ENCODE results near the gene MLPH. TPM values are rescaled to one million over a fixed set of nuclear protein-coding genes. Genes with fewer than 3 reads are reported as not detected.

Gene MLPH
- total RNA-seq, 2 experiments from 2014 or later = not detected

GRCh38 chr2:237575869-237576862 is 89.1 kb downstream of the MLPH start:
- ChIA-PET POLR2A (no interaction called here), CTCF (interaction anchor here (1.8 to 8.2 kb wide), 2 partner anchors 64 to 169 kb away, joined by 6 to 285 read pairs; no protein-coding TSS in a partner anchor)
- ATAC-seq (no peak), DNase-seq (no peak)
- H3K4me1 Mint-ChIP-seq (ENCODE audit: low read depth) = peaks cover 9% of the 10 kb centered on the region
- H3K4me3 Mint-ChIP-seq = no peak overlapping the region
- H3K36me3 Mint-ChIP-seq (ENCODE audit: low read depth) = no peaks in the 10 kb centered on the region
- H3K9me3 Mint-ChIP-seq = no peaks in the 10 kb centered on the region
- intact Hi-C loops (cut with micrococcal nuclease) = loop anchor here (5.0 kb wide), 1 partner anchor 424 kb away; no protein-coding TSS in a partner anchor
- no peak for TF ChIP-seq CTCF (IDR thresholded peaks at IDR 0.05)
- H3K27ac Mint-ChIP-seq = no peak overlapping the region
- H3K27me3 Mint-ChIP-seq = peaks cover 3% of the 10 kb centered on the region

- Mint-ChIP-seq H3K36me3 (ENCODE audit: low read depth) (no peaks in the 10 kb centered on the region), H3K4me3 (no peak overlapping the region), H3K27me3 (no peaks in the 10 kb centered on the region), H3K4me1 (ENCODE audit: low read depth) (peaks cover 10% of the 10 kb centered on the region), H3K9me3 (no peaks in the 10 kb centered on the region), H3K27ac (no peak overlapping the region)
- DNase-seq (no peak), ATAC-seq (no peak)
- ChIA-PET CTCF (interaction anchor here (1.8 to 8.2 kb wide), 2 partner anchors 65 to 168 kb away, joined by 6 to 285 read pairs; no protein-coding TSS in a partner anchor), POLR2A (no interaction called here)
- intact Hi-C loops (cut with micrococcal nuclease) = loop anchor here (5.0 kb wide), 1 partner anchor 425 kb away; no protein-coding TSS in a partner anchor
- no peak for TF ChIP-seq CTCF (IDR thresholded peaks at IDR 0.05)
Measured at GRCh38 chr2:237576974-237577373, 89.9 kb downstream of the MLPH start.

- intact Hi-C loops (cut with micrococcal nuclease) = loop anchor here (5.0 kb wide), 1 partner anchor 425 kb away; no protein-coding TSS in a partner anchor
- H3K27ac Mint-ChIP-seq = no peak overlapping the region
- DNase-seq (no peak), ATAC-seq (no peak)
- ChIA-PET POLR2A (no interaction called here), CTCF (interaction anchor here (1.1 to 8.2 kb wide), 3 partner anchors 65 to 168 kb away, joined by 6 to 285 read pairs (median 6); no protein-coding TSS in a partner anchor)
- peaks cover 8% of the 10 kb centered on the region for H3K4me1 Mint-ChIP-seq (ENCODE audit: low read depth)
- H3K36me3 Mint-ChIP-seq (ENCODE audit: low read depth) = no peaks in the 10 kb centered on the region
- H3K27me3 Mint-ChIP-seq = no peaks in the 10 kb centered on the region
- H3K9me3 Mint-ChIP-seq = no peaks in the 10 kb centered on the region
- H3K4me3 Mint-ChIP-seq = no peak overlapping the region
- no peak for TF ChIP-seq CTCF (IDR thresholded peaks at IDR 0.05)
Measured at GRCh38 chr2:237577458-237577857, 90.4 kb downstream of the MLPH start.

- ChIA-PET CTCF (interaction anchor here (1.1 kb wide), 1 partner anchor 66 kb away, joined by 6 read pairs; no protein-coding TSS in a partner anchor), POLR2A (no interaction called here)
- no peak for ATAC-seq
- Mint-ChIP-seq H3K27me3 (no peaks in the 10 kb centered on the region), H3K36me3 (ENCODE audit: low read depth) (no peaks in the 10 kb centered on the region), H3K4me1 (ENCODE audit: low read depth) (peaks cover 8% of the 10 kb centered on the region), H3K27ac (no peak overlapping the region), H3K4me3 (no peak overlapping the region), H3K9me3 (no peaks in the 10 kb centered on the region)
- DNase-seq = no peak
- intact Hi-C loops (cut with micrococcal nuclease) = loop anchor here (5.0 kb wide), 1 partner anchor 426 kb away; no protein-coding TSS in a partner anchor
- no peak for TF ChIP-seq CTCF (IDR thresholded peaks at IDR 0.05)
Measured at GRCh38 chr2:237577956-237578870, 91.2 kb downstream of the MLPH start.

Measured in activated CD8-positive, alpha-beta T cell treated with anti-CD3 and anti-CD28 coated beads for 36 hours (primary cell).